GM23338 (cell line): ENCODE results near the gene SLC1A3. TPM values are rescaled to one million over a fixed set of nuclear protein-coding genes. Genes with fewer than 3 reads are reported as not detected.

ENCODE experiments used
- ATAC-seq: fragments of 200-7000 bp; cut with Tn5 transposase; 3 replicates; pipeline ENCODE4 v1.9.1; 2020
- DNase-seq: peaks from one replicate; pipeline ENCODE4 v3.0.0-alpha.2; 2015; ENCODE audit warnings: low spot score
- H2AFZ ChIP-seq: fragments of 200-600 bp; sonication (generic); 2 replicates; pipeline ENCODE4 v1.8.0; 2016; ENCODE audit warnings: antibody characterized with exemption, mild to moderate bottlenecking, moderate library complexity
- H3F3A ChIP-seq: fragments of 200-600 bp; sonication (generic); replicated peaks from 2 replicates; pipeline ENCODE4 v1.8.0; 2017; ENCODE audit warnings: antibody characterized with exemption, mixed run types, low read depth
- H3K27ac ChIP-seq: fragments of 200-600 bp; sonication (generic); 2 replicates; pipeline ENCODE4 v1.6.1; 2016; ENCODE audit warnings: low read depth
- H3K27me3 ChIP-seq: fragments of 200-600 bp; sonication (generic); 2 replicates; pipeline ENCODE4 v1.8.0; 2016; ENCODE audit warnings: mild to moderate bottlenecking, mixed run types, moderate library complexity; ENCODE audit not compliant: insufficient read depth
- H3K36me3 ChIP-seq: fragments of 200-600 bp; sonication (generic); 2 replicates; pipeline ENCODE4 v1.8.0; 2016; ENCODE audit warnings: mild to moderate bottlenecking; ENCODE audit not compliant: insufficient read depth
- H3K4me1 ChIP-seq: fragments of 200-600 bp; sonication (generic); 2 replicates; pipeline ENCODE4 v1.8.0; 2016; ENCODE audit warnings: mild to moderate bottlenecking, moderate library complexity; ENCODE audit not compliant: insufficient read depth
- H3K4me2 ChIP-seq: fragments of 200-600 bp; sonication (generic); 2 replicates; pipeline ENCODE4 v1.7.1; 2017; ENCODE audit warnings: mixed run types
- H3K4me3 ChIP-seq: fragments of 200-600 bp; sonication (generic); 2 replicates; pipeline ENCODE4 v1.6.1; 2016; ENCODE audit warnings: mixed run types
- H3K79me2 ChIP-seq: fragments of 200-600 bp; sonication (generic); replicated peaks from 2 replicates; pipeline ENCODE4 v1.8.0; 2017; ENCODE audit warnings: mild to moderate bottlenecking; ENCODE audit not compliant: insufficient read depth
- H3K9me2 ChIP-seq: fragments of 200-600 bp; sonication (generic); 2 replicates; pipeline ENCODE4 v1.8.0; 2017; ENCODE audit not compliant: insufficient read depth
- H4K20me1 ChIP-seq: fragments of 200-600 bp; sonication (generic); replicated peaks from 2 replicates; pipeline ENCODE4 v1.8.0; 2017; ENCODE audit warnings: mild to moderate bottlenecking; ENCODE audit not compliant: insufficient read depth
- H3K27ac Mint-ChIP-seq: 2 replicates; pipeline ENCODE4 v1.8.0; 2020; ENCODE audit warnings: inconsistent platforms, mild to moderate bottlenecking, moderate library complexity, mixed read lengths
- H3K27me3 Mint-ChIP-seq: 3 replicates; pipeline ENCODE4 v1.8.0; 2022; ENCODE audit warnings: low read depth, mild to moderate bottlenecking, moderate library complexity, mixed read lengths, inconsistent platforms; ENCODE audit not compliant: insufficient read depth, poor library complexity
- H3K36me3 Mint-ChIP-seq: 3 replicates; pipeline ENCODE4 v1.8.0; 2021; ENCODE audit warnings: low read depth, mild to moderate bottlenecking, inconsistent platforms, moderate library complexity, mixed read lengths
- H3K4me1 Mint-ChIP-seq: 3 replicates; pipeline ENCODE4 v1.8.0; 2020; ENCODE audit warnings: mild to moderate bottlenecking, inconsistent platforms, mixed read lengths
- H3K4me3 Mint-ChIP-seq: 3 replicates; pipeline ENCODE4 v1.8.0; 2021; ENCODE audit warnings: moderate library complexity, mild to moderate bottlenecking, inconsistent platforms, mixed read lengths
- H3K9me3 Mint-ChIP-seq: 3 replicates; pipeline ENCODE4 v1.8.0; 2020; ENCODE audit warnings: moderate library complexity, mild to moderate bottlenecking, inconsistent platforms, mixed read lengths
- CTCF ChIP-seq, 2 experiments: fragments of 200-600 bp in 1 of 2; sonication (generic) in 1 of 2; conservative IDR thresholded peaks; 2 replicates each; pipeline versions ENCODE4 v1.5.1 to v1.6.1; 2016 to 2017; ENCODE audit warnings: antibody characterized with exemption in 2 of 2, low read depth in 2 of 2, mild to moderate bottlenecking in 2 of 2, moderate library complexity in 1 of 2
- ZNF462 ChIP-seq: fragments of 250-450 bp; sonication (Bioruptor Pico); IDR thresholded peaks from 2 replicates; pipeline ENCODE4 v1.5.0; 2020; ENCODE audit warnings: mild to moderate bottlenecking, moderate library complexity
- polyA plus RNA-seq: library from polyadenylated mRNA; unstranded; fragments of >200 nt; fragmentation: Nextera tagmentation; extraction: Ambion mirVana; gene quantifications from 2 replicates; pipeline ENCODE4 v1.2.1, GENCODE V29; 2016
- total RNA-seq: library from RNA; depleted of rRNA; stranded (reverse); fragments of >200 nt; shearing (Covaris generic); gene quantifications from 2 replicates; pipeline ENCODE4 v1.2.3, GENCODE V29; 2014

Gene SLC1A3
- total and polyA plus RNA-seq, 2 experiments from 2014 or later: 29.0 to 40.7 TPM

GRCh38 chr5:36602704-36603321 lies 3.6 kb upstream of the SLC1A3 start:
- ATAC-seq: peak; percentile 73
- no peak overlapping the region for H2AFZ ChIP-seq
- H3K27ac Mint-ChIP-seq: peak overlapping the region; percentile 61; the same call in 1 of the 2 replicates

More at GRCh38 chr5:36602704-36603321, 3.6 kb upstream of the SLC1A3 start:
- peaks cover 50% of the 10 kb centered on the region for H3K4me1 Mint-ChIP-seq
- peaks cover 4% of the 10 kb centered on the region for H3K27me3 Mint-ChIP-seq
- TF ChIP-seq ZNF462 (CRISPR knock-in tag) (no peak), CTCF (conservative IDR thresholded peaks at IDR 0.05; ENCODE audit: low read depth in 2 of 2) (peak; percentile 75 to 84)
- 0 out of 3 replicates have a peak, but pooled peaks cover under 1% of the 10 kb centered on the region for H3K9me3 Mint-ChIP-seq
- Histone ChIP-seq H3K4me3 (no peak overlapping the region), H3K4me1 (peaks cover 33% of the 10 kb centered on the region), H3K9me2 (no peaks in the 10 kb centered on the region), H3K79me2 (peaks cover 13% of the 10 kb centered on the region), H3K27me3 (no peaks in the 10 kb centered on the region), H4K20me1 (no peaks in the 10 kb centered on the region), H3K27ac (no peak overlapping the region), H3K36me3 (no peaks in the 10 kb centered on the region), H3F3A (no peaks in the 10 kb centered on the region), H3K4me2 (no peak overlapping the region)
- peak; percentile 69 for DNase-seq
- H3K4me3 Mint-ChIP-seq: no peak overlapping the region
- no peaks in the 10 kb centered on the region for H3K36me3 Mint-ChIP-seq
